ENCODE measurements around the gene CTIF.

GRCh38 chr18:48627216-48627615, 88.4 kb downstream of the CTIF start:
- TF ChIP-seq POLR2A (IDR thresholded peaks at IDR 0.05; ENCODE audit: low read depth, low read length) (no peak), POLR2AphosphoS5 (IDR thresholded peaks at IDR 0.05; ENCODE audit: low read depth, low read length) (no peak)

All from GM12891 (cell line).